ENCODE measurements around the gene ARAP1.

Gene ARAP1

DNA sequence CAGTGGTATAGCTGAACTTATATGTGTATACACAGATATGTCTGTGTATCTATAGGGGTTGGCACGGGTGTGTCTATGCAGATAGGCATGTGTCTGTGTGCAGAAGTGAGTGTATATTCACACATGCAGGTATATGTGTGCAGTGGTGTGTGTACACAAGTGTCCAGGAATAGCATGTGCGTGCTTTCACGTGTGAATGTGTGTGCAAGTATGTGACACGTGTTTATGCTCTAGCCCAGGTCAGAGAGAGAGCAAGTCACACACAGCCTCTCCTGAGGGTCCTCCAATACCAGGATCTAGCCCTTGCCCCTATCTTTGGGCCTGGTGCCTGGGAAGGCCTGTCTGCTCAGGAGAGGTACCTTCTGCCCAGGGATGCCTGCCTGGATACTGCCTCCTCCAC, 104.3 kb downstream of the ARAP1 start:
- FAIRE-seq: no peak
- TF ChIP-seq, protein P1, sequence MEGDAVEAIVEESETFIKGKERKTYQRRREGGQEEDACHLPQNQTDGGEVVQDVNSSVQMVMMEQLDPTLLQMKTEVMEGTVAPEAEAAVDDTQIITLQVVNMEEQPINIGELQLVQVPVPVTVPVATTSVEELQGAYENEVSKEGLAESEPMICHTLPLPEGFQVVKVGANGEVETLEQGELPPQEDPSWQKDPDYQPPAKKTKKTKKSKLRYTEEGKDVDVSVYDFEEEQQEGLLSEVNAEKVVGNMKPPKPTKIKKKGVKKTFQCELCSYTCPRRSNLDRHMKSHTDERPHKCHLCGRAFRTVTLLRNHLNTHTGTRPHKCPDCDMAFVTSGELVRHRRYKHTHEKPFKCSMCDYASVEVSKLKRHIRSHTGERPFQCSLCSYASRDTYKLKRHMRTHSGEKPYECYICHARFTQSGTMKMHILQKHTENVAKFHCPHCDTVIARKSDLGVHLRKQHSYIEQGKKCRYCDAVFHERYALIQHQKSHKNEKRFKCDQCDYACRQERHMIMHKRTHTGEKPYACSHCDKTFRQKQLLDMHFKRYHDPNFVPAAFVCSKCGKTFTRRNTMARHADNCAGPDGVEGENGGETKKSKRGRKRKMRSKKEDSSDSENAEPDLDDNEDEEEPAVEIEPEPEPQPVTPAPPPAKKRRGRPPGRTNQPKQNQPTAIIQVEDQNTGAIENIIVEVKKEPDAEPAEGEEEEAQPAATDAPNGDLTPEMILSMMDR (IDR thresholded peaks at IDR 0.05; ENCODE audit: insufficient read depth, missing control alignments): no peak
- no peak for DNase-seq (ENCODE audit: insufficient read length, low spot score)

DNA sequence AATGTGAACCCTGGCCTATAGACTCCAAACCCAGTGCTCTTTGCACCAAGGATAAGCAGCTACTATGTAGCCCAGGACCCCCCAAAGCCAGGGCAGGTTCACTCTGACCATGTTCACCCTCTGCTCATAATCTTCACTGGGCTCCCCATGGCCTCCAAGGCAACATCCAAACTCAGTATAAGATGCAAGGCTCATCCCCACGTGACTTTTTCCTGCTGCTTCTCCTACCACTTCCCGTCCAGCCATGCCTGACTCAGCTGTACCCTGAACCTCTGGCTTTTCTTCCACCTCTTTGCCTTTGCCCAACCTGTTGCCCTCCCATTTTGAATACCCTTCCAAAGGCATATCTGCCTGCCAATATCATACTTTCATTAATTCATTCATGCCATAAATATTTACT, 105.7 kb downstream of the ARAP1 start:
- TF ChIP-seq, protein P1 (IDR thresholded peaks at IDR 0.05; ENCODE audit: insufficient read depth, missing control alignments): no peak
- FAIRE-seq (no peak), DNase-seq (ENCODE audit: insufficient read length, low spot score) (no peak)

DNA sequence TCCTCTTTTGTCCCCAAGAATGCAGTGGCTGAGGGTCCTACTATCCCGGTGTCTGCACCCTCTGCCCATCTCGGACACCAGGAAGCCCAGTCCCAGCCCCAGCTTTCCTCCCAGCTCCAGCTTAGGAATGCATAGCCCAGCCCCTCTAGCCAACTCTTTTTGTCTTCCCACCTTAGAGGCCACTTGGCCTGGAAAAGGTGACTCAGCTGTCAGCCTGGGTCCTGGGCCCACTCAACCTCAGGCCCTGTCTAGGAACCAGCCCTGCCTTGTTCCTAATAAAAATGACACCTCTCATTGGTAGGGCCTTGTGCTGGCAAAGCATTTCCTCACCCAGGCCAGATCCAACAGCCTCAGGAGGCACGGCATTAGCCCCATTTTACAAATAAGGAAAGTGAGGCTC, 106.2 kb downstream of the ARAP1 start:
- no peak for FAIRE-seq

DNA sequence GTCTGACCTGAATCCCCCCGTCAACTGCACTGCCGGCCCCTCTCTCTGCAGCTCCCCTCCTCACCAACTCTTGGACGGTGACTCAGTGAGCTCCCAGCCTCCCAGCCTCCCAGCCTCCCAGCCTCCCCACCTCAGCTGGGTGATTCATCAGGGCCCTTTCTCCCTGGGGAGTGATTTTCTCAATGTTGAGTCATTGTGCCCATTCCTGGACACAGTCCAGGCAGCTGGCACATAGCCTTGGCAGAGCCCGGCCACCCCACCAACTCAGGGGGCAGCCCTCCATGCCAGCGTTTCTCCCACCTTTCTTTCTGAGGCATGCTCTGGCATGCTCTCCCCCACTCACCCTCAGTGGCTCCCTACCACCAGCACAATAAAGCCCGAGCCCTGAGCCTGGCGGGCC, 108.7 kb downstream of the ARAP1 start:
- no peak for FAIRE-seq
- no peak for DNase-seq (ENCODE audit: insufficient read length, low spot score)
- TF ChIP-seq, protein P1 (IDR thresholded peaks at IDR 0.05; ENCODE audit: insufficient read depth, missing control alignments): no peak

More for the DNA sequence above, 106.2 kb downstream of the ARAP1 start:
- TF ChIP-seq, protein P1 (IDR thresholded peaks at IDR 0.05; ENCODE audit: insufficient read depth, missing control alignments): no peak
- DNase-seq (ENCODE audit: insufficient read length, low spot score): no peak

DNA sequence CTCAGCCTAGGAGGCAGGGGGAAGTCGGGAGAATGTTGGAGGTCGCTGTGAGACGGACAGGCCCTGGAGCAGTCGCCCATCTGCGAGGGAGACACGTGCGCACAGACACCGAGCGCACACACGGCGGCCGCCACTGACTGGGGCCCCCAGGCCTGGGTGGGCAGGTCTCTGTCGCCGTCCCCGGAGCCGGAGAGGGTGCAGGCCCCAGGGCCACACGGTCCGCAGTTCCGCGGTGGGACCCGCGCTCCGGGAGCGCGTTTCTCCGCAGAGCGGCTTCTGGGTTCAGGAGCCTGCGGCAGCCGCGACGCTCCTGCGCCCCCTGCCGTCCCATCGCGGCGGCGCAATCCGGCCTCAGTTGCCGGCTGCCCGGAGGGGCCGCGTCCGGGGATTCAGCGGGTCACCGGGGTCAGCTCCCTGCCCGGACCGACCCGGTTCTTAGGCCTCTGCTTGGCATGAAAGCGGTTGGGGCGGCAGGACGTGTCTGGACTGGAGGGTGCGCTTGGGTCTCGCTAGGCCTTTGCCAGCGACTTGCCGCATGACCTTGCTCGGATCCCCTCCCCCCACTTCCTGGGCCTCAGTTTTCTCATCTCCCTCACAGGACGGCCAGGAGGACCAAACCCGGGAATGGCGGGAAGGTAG, 109.2 kb downstream of the ARAP1 start:
- FAIRE-seq (no peak), DNase-seq (ENCODE audit: insufficient read length, low spot score) (peak; percentile 91)
- TF ChIP-seq, protein P1 (IDR thresholded peaks at IDR 0.05; ENCODE audit: insufficient read depth, missing control alignments): peak; percentile 70

DNA sequence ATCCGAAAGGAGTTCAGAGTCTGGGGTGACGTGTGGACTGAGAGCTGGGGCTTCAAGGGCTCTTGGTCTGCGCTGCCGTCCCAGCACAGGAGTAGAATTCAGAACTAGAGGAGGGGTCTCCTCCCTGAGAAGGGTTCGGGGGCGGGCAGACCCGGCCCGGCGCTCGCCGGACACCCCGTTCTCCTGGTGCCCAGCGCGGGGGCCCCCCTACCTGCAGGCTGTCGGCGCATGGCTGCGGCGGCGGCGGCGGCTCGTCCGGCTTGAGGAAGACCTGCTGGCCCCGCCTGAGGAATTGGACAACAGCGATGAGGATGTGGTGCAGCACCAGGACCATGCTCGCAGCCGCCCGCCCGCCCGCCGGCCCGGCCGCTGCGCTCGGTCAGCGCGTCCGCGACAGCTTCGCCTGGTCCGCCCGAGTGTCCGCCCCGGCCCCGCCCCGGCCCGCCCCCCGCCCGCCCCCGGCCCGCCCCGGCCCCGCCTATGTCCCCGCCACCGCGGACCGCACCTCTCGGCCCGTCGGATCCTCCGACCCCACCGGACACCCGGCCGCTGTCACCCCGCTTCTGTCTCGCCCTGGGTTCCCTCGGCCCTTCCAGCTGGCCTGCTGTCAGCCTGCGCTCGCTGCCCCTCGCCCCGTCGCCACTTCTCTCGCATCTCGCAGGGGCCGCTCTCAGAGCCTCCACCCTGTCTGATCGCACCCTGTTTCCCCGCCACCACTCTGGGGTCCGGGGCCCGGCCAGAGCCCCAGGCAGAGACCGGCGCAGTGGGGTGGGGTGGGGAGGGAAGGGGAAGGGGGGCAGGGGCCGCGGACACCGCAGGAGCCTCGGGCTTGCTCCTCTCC, 109.9 kb downstream of the ARAP1 start:
- TF ChIP-seq, protein P1 (IDR thresholded peaks at IDR 0.05; ENCODE audit: insufficient read depth, missing control alignments): no peak
- DNase-seq (ENCODE audit: insufficient read length, low spot score) (peak; percentile 65), FAIRE-seq (no peak)
